ACHN (cell line): ENCODE results near the gene TDRD6.
A peak's percentile ranks its signal among the peaks of the same experiment; 100 is the strongest.

Experiments used
- DNase-seq: peaks from one replicate; pipeline ENCODE4 v3.0.0-alpha.2; 2015
- in situ Hi-C: cut with HindIII; loops from 2 replicates; pipeline ENCODE4 v1.10.0; 2017; ENCODE audit warnings: low sequenced_read_pairs, low pct_ligation_motif_present, low pct_unique_long_range_greater_than_20kb

Gene TDRD6

GRCh38 chr6:46674410-46674809 is 13.3 kb upstream of the TDRD6 start:
- DNase-seq: no peak
- in situ Hi-C loops: no loop called here

- in situ Hi-C loops: no loop called here
- no peak for DNase-seq
Observed at GRCh38 chr6:46676604-46677313, 10.9 kb upstream of the TDRD6 start.

- DNase-seq: peak; percentile 10
- in situ Hi-C loops: no loop called here
Observed at GRCh38 chr6:46677314-46677654, 10.4 kb upstream of the TDRD6 start.

- no peak for DNase-seq
- in situ Hi-C loops: no loop called here
Observed at GRCh38 chr6:46684771-46685170, 2.9 kb upstream of the TDRD6 start.

- no peak for DNase-seq
- in situ Hi-C loops: no loop called here
Observed at GRCh38 chr6:46688117-46688965, 656 bp downstream of the TDRD6 start.

GRCh38 chr6:46688966-46689335 is 1.3 kb downstream of the TDRD6 start:
- DNase-seq: no peak
- in situ Hi-C loops: no loop called here

- in situ Hi-C loops: no loop called here
- DNase-seq: no peak
Observed at GRCh38 chr6:46689657-46690056, 2.0 kb downstream of the TDRD6 start.

GRCh38 chr6:46690141-46690755 is 2.6 kb downstream of the TDRD6 start:
- no peak for DNase-seq
- in situ Hi-C loops: no loop called here

GRCh38 chr6:46690911-46691451 is 3.3 kb downstream of the TDRD6 start:
- in situ Hi-C loops: no loop called here

GRCh38 chr6:46699970-46700369 is 12.3 kb downstream of the TDRD6 start:
- in situ Hi-C loops: no loop called here
- DNase-seq: no peak

More at GRCh38 chr6:46690911-46691451, 3.3 kb downstream of the TDRD6 start:
- DNase-seq: no peak

GRCh38 chr6:46704562-46704961 is 16.9 kb downstream of the TDRD6 start:
- DNase-seq: peak; percentile 31
- in situ Hi-C loops: no loop called here

- in situ Hi-C loops: no loop called here
- DNase-seq: no peak
Observed at GRCh38 chr6:46706464-46706863, 18.8 kb downstream of the TDRD6 start.

GRCh38 chr6:46711491-46711890 is 23.8 kb downstream of the TDRD6 start:
- DNase-seq: no peak
- in situ Hi-C loops: no loop called here

- DNase-seq: no peak
Observed at GRCh38 chr6:46715141-46715540, 27.5 kb downstream of the TDRD6 start.

GRCh38 chr6:46719099-46719498 is 31.4 kb downstream of the TDRD6 start:
- in situ Hi-C loops: no loop called here

More at GRCh38 chr6:46715141-46715540, 27.5 kb downstream of the TDRD6 start:
- in situ Hi-C loops: no loop called here

GRCh38 chr6:46720401-46720800 is 32.7 kb downstream of the TDRD6 start:
- in situ Hi-C loops: no loop called here
- no peak for DNase-seq

More at GRCh38 chr6:46719099-46719498, 31.4 kb downstream of the TDRD6 start:
- no peak for DNase-seq

- DNase-seq: no peak
- in situ Hi-C loops: no loop called here
Observed at GRCh38 chr6:46729787-46730326, 42.2 kb downstream of the TDRD6 start.

GRCh38 chr6:46730921-46731461 is 43.3 kb downstream of the TDRD6 start:
- in situ Hi-C loops: no loop called here

GRCh38 chr6:46733341-46733801 is 45.7 kb downstream of the TDRD6 start:
- no peak for DNase-seq
- in situ Hi-C loops: no loop called here

More at GRCh38 chr6:46730921-46731461, 43.3 kb downstream of the TDRD6 start:
- DNase-seq: no peak
